HG03159 (cell line): ENCODE measurements around the gene RPL29.

ENCODE experiments used
- ATAC-seq: cut with Tn5 transposase; IDR thresholded peaks from one replicate; pipeline ENCODE4 v1.9.1; 2021; ENCODE audit warnings: mild to moderate bottlenecking, moderate library complexity; ENCODE audit not compliant: unreplicated experiment

RPL29 gene

DNA sequence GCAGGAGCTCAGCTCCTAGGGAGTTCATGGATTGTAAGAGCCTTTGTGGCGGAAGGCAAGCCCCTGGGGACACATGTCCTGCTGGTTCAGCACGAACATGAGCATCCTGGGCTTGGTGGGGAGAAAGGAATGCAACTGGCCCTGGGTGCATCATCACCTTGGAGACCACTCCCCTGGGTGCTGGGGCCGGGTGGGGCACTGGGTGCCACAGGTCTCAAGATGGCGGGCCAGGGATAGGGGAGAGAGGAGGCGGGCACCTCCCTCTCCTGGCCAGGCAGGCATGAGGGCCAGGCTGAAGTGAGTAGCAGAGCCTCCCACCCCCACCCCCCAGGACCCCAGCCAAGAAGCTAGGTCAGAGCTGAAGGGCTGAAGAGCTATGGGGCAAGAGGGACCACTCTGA, 29.2 kb downstream of the RPL29 start:
- no peak for ATAC-seq

DNA sequence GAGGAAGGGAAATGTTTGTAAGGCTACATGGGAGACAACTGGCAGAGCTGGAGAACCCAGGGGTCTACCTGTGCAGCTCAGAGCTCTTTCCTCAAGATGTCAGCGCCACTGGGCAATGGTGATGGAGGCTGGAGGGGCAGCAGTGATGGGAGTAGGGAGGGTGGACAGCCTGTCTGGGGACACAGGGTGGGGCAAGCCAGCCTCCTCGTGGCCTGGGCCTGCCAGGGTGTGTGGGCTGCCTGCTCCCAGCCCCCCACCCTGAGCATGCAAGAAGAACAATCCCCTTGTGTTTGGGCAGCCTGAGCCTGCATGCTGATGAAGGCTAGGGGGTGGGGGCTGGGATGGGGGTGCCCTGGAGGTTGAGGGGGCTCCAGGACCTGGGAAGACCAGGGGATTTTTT, 29.7 kb downstream of the RPL29 start:
- no peak for ATAC-seq

DNA sequence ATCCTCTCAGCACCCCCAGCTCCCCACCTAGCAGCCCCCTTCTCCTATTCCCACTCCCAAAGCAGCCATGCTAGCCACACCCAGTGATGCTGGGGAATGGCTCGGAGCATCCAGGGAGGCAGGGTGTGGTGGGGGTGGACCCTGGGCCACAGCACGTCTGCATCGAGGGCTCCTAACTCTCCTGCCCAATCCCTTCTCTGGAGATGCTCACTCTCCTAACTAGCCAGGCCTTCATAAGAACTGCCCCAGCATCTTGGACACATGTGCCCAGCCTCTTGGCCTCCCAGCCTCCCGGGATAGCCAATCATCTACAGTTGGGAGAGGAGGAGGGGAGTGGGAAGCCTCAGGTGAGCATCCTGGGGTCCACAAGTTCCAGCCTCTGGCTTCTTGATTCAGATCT, 31.2 kb downstream of the RPL29 start:
- ATAC-seq: no peak

DNA sequence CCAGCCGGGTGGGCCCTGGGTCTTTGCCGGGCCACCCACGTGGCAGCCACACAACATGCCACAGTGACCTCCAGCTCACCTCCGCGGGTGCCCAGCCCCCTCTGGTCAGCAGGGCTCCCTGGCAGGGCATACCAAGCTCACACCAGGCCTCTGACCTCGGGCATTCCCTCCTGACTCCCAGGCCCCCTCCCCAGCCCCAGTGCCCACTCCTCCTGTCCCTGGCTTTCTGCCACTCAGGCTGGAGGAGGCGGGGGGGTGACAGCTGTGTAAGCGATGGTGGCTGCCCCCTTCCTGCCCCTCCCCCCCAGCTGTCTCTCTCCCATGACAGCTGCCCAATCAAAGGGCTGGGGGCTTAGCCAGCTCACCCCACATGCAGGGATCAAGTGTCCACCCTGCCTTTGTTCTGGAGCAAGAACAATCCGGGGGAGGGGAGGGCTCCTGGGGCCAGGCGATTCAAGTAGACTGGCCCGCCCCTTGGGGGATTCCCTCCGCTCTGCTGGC, 31.7 kb downstream of the RPL29 start:
- no peak for ATAC-seq

DNA sequence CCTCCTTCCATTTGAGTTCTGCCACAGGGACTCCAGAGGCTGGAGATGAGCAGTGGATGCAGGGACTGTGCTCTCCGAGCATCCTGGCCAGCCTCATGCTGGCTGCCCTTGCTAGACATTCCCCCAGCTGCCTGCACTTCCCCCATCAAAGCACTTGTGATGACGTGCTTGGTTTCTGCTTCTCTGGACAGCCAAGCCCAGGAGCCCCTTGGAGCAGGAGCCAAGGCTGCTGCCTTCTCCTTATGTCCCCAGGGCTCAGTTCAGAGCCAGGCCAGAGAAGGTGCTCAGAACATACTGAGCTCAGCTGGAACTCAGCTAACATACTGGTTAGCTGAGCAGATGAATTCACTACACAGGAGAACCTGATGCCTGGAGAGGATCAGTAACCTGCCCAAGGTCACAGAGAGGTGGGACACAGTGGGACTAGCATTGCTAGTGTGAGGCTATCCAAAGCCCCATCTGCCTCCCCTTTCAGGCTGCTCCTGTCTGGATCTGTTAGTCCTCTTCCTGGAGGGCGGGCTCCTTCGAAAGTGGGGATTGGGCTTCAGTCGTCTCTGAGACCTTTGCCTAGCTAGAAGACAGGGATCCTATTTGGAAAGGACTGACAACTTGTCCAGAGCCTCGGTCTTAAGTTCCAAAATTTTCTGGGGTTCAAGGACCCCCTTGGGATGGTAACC, 32.7 kb downstream of the RPL29 start:
- ATAC-seq: no peak

DNA sequence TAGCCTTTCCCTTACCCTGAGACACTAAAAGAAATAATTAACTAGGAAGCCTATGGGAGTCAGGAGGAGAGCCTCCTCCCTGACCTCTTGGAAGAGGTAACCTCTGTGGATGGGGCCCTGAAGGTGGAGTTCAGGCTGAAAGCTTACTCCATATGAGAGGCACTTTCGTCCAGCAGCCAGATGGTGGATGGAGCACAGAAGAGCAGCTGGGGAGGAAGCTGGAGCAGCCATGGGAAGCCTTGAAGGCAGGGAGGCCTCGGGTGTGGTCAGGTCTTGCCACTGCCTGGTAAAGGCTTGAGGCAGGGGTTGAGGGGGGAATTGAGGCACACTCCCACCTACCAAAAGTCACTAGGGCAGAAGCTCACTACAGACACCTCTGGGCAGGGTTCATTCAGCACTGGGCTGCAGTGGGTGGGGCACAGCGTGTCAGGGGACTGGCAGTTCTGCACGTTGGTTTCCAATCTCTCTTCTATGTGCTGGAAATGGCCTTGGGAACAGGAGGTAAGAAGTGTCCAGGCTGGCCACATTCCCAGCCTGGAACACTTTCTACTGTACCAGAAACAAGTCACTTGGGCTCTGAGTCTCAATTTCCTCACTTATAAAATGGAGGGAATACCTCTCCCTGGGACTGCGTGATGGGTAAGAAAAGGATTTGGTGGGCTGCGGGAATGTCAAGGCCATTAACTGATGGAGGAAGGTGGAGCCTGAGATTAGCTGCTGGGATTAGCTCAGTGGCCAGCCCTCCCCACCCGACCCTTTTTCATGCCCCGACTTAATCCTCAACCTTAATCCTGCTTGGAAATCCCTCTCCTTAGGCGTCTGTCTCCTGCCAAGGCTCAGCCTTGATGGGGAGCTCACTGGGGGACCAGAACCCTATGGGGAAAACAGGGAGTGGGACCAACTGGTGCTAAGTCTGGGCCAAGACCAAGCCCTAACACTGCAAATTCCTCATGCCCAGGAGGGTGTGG, 33.8 kb downstream of the RPL29 start:
- ATAC-seq: no peak

DNA sequence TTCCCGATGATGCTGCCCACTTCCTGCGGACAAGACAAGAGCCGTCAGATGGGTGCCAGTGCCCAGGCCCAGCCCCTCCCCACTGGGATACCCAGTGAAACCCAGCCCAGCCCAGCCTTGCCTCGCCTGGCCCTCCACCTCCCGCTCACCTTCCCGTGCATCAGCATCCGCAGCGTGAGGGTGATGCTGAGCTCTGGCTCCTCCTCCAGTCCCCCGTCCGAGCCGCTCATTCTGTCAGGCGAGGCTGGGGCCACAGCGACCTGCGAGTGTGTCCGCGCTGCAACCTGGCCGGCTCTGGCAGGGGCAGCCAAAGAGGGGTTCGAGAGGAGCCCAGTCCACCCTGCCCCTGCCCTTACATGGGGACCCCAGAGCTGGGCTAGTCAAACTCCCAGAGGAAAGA, 34.7 kb downstream of the RPL29 start:
- no peak for ATAC-seq

DNA sequence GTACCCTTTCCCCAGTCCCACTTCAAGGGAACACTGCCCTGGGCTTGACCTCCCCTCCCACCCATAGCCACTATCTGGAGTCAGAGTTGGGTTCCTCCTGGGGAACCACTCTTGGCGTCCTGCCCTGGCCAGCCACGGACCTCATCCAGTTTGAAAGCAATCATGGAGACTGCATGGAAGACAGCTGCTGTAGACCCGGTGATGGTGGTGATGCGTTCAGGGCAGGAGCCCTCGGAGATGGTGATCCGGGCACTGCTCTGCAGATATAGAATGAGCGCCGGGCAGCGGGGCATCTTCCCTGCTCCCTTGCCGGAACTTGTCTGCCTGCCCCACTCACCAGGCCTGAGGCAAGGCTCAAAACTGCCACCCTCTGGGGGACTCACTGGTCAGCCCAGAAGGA, 35.3 kb downstream of the RPL29 start:
- no peak for ATAC-seq

DNA sequence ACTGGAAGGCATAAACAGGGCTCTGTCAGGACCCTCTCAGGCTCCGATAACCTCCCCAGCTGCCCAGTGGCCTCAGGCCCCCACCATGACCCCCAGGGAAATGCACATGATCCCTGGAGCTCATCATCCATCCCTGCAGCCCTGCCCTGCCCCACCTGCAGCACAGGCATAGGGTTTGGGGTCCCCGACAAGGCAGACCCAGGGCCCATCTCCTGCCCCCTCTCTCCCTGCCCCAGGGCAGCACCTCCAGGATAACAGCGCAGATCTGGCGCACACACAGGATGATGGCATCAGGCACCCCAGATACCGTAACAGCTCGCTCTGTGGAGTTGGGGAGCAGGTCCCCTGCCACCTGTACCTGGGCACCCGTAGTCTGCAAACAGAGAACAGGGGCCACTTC, 36.0 kb downstream of the RPL29 start:
- no peak for ATAC-seq

DNA sequence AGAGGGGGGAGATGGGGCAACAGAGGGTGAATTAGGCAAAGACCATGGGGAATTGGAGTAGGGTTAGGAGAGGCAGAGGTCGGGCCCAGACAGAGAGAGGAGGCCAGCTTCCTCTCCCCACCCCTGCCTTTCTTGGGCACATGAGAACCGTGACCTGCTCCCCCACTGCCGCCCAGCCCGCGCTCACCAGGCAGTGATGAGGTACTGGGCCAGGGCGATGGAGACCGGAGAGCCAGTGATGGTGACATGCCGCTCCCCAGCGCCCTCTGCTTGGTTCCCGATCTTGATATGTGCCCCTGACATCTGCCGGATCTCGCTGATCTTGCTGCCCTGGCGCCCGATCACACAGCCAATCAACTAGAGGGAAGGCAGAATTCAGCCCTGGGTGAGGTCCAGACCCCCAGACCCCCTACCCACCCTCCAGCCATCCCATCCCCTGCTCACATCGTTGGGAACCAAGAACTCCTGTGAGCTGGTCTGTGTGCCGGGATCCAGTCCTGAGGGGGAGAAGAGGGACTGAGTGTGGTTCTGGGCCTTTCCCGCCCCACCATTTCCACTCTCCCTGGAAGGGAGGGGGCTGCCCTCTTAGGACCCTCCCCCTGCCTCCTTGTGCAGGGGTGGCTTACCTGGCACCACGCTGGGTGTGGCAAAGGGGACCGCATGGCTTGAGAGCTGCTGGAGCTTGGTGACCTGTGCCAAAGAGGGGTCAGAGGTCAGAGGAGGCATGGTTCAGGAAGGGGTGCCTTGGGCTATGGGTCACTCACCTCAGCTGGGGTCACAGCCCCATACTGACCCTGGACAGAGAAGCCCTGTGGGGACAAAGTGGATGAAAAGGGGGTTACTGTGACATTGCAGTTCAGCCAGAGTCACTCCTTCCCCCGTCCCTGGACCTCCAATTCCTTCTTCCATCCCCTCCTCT, 36.8 kb downstream of the RPL29 start:
- ATAC-seq: no peak

DNA sequence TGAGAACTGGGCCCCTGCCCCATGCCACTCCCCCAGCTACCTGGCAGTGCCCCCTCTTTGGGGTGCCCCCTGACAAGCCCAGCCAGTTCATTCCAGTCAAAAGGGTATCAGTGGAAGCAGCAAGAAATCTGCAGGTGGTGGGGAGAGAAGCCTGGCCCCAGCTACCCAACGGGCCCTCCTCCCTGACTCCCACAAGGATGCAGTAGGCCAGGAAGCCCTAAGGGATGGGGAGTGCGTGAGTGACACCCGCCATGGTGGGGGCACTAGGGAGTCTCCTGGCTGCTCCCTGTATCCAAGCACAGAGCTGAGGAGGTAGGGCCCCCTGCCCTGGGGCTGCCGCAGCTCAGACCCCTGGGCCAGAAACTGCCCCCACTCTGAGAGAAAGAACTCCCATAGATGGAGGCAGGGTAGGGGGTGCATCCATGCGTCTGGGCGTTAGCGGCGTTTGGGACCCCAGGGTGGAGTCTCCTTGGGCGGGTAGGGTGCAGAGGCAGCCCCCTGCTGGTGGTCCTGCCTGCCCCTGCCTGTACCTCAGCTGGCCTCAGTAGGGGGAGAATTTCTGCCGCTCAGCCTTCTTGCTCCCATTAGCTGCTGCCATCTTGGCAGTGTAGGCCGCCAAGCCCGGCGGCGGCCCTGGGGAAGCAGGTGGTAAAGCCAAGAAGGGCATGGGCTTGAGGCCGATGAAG, 38.0 kb downstream of the RPL29 start:
- no peak for ATAC-seq

DNA sequence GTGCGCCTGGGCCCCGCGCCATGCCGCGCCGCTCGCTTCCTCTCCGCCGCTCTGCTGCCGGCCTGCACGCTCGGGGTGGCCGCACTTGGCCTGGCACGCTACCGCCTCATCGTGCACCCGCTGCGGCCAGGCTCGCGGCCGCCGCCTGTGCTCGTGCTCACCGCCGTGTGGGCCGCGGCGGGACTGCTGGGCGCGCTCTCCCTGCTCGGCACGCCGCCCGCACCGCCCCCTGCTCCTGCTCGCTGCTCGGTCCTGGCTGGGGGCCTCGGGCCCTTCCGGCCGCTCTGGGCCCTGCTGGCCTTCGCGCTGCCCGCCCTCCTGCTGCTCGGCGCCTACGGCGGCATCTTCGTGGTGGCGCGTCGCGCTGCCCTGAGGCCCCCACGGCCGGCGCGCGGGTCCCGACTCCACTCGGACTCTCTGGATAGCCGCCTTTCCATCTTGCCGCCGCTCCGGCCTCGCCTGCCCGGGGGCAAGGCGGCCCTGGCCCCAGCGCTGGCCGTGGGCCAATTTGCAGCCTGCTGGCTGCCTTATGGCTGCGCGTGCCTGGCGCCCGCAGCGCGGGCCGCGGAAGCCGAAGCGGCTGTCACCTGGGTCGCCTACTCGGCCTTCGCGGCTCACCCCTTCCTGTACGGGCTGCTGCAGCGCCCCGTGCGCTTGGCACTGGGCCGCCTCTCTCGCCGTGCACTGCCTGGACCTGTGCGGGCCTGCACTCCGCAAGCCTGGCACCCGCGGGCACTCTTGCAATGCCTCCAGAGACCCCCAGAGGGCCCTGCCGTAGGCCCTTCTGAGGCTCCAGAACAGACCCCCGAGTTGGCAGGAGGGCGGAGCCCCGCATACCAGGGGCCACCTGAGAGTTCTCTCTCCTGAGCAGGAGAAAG, 39.6 kb downstream of the RPL29 start:
- ATAC-seq: no peak

DNA sequence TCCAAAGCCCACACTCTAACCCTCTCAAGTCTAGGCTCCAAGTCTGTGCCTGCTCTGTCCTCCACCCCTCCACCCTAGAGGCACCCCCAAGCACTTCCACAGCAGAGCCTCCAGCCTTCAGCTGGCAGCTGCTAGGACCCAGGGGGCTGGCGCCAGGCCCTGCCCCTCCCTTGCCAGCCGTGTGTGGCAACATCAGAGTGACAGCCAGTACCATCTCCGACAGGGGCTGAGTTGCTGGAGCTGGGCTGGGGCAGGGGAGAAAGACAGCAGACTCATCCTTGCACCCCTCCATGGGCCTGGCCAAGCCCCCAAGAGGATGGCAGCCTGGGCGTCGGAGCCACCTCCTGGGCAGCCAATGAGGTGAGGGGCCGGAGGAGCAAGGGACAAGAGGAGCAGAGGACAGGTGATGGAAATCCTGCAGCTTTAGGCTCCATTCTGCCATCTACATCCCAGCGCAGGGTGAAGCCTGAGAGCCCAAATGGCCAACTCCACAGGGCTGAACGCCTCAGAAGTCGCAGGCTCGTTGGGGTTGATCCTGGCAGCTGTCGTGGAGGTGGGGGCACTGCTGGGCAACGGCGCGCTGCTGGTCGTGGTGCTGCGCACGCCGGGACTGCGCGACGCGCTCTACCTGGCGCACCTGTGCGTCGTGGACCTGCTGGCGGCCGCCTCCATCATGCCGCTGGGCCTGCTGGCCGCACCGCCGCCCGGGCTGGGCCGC, 40.4 kb downstream of the RPL29 start, which contains the start of gene GPR62:
Gene GPR62, plus strand, starts transcription at position 207 of the 718 bp plus-strand sequence. Its CDS starts 272 bp downstream, at position 479.
- no peak for ATAC-seq

DNA sequence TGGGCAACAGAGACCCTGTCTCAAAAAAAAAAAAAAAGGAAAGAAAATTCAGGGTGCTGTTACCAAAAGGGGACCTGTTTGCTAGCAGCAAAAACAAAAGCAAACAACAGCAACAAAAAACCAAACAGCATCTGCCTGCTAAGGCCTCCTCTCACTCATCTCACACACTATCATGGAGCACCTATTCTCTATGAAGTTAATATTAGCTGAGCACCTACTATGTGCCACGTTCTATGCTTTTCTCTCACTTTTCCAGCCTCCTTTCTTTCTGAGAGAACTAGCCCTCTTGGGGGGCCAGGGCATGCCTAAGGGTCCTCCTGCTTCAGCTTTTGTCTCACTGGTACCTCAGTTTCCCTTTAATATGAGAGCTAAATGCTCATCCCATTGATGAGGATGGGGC, 41.0 kb downstream of the RPL29 start:
- ATAC-seq: no peak

DNA sequence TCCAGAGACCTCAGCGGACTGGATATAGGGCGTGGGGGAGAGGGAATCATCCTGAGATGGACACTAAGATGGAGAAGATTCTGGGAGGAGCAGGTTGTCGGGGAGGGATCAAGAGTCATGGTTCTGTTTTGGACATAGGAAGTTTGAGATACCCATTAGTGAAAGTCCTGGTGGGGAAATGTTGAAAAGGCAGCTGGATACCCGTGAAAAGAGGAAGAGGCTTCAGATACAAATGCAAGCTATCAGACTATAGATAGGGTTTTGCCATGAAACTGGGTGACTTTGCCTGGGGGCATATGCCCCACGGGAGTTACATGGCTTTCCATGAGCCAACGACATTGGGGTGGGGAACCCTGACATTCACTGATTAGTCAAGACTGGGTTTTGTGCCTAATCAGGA, 41.6 kb downstream of the RPL29 start:
- no peak for ATAC-seq

DNA sequence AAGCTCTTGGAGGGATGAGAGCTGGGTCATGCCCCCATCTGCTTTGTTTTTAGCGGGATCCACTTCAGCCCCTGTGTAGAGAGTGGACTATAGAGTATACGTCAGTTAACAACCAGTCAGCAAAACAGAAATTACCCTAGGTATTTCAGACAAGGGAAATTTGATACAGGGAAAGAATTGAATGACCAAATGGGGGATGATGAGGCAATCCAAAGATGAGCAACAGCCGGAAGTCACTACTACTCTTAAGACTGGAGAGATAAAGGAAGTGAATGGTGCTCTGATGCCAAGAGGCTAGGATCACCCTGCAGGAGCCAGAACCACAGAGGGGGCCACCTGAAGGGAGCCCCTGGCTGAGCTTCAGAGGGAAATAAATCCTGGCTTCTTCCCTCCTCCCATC, 42.2 kb downstream of the RPL29 start:
- no peak for ATAC-seq

DNA sequence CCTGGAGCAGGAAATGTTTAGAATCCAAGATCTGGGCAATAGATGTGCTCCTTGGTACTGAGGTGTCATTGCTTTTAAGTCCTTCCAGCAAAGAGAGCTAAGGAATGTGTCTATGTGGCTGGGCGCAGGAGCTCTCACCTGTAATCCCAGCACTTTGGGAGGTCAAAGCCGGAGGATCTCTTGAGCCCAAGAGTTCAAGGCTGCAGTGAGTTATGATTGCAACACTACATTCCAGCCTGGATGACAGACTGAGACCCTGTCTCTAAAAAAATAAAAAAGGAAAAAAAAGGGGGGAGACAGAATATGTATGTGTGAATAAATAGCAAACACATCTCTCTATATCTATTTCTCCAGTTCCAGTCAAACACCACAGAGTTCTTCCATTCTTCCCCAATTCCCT, 44.8 kb downstream of the RPL29 start:
- no peak for ATAC-seq

DNA sequence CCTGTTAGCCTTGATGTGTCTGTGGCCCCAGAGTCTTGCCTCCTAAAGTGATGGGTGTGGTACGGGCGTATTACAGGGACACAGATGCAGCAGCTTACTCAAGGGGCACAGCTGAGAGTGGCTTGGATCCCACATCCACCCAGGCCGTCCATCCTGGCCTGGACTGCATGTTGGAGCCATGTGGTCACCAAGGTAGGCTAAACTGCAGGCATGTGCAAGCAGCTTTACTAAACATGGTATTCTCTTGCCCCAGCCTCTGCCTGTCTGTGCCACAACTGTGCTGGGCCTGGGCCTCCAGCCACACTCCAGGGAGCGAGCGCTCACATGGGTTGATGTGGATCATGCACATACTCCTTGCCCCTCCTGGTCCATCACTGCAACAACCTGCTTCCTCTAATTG, 46.6 kb downstream of the RPL29 start:
- ATAC-seq: no peak
